H9 (cell line): ENCODE measurements around the gene MYL9. TPM values are rescaled to one million over a fixed set of nuclear protein-coding genes. Genes with fewer than 3 reads are reported as not detected.

Source experiments
- DNase-seq: peaks from one replicate; pipeline ENCODE4 v3.0.0-alpha.2; 2017
- H2AFZ ChIP-seq: one replicate; pipeline ENCODE4 v1.6.1; 2013; ENCODE audit warnings: mild to moderate bottlenecking, low read length, control low read depth, moderate library complexity
- H2AK5ac ChIP-seq: 2 replicates; pipeline ENCODE4 v1.6.1; 2013; ENCODE audit warnings: low read length, control low read depth, mixed read lengths; ENCODE audit not compliant: insufficient read length
- H2BK120ac ChIP-seq: one replicate; pipeline ENCODE4 v1.6.1; 2013; ENCODE audit warnings: low read depth, mild to moderate bottlenecking, low read length, control low read depth, inconsistent platforms; ENCODE audit not compliant: poor library complexity, severe bottlenecking
- H2BK12ac ChIP-seq: 2 replicates; pipeline ENCODE4 v1.6.1; 2013; ENCODE audit warnings: low read length, control low read depth, mixed read lengths, low read depth; ENCODE audit not compliant: insufficient read length
- H2BK15ac ChIP-seq: 2 replicates; pipeline ENCODE4 v1.6.1; 2013; ENCODE audit warnings: low read depth, low read length, control low read depth
- H2BK20ac ChIP-seq: one replicate; pipeline ENCODE4 v1.6.1; 2013; ENCODE audit warnings: low read depth, mild to moderate bottlenecking, low read length, control low read depth, inconsistent platforms; ENCODE audit not compliant: poor library complexity, severe bottlenecking
- H2BK5ac ChIP-seq: 2 replicates; pipeline ENCODE4 v1.6.1; 2013; ENCODE audit warnings: low read length, control low read depth, mixed read lengths; ENCODE audit not compliant: insufficient read length
- H3K14ac ChIP-seq: 2 replicates; pipeline ENCODE4 v1.6.1; 2013; ENCODE audit warnings: low read length, control low read depth; ENCODE audit not compliant: insufficient read depth
- H3K18ac ChIP-seq: 2 replicates; pipeline ENCODE4 v1.6.1; 2013; ENCODE audit warnings: low read depth, mild to moderate bottlenecking, mixed read lengths, low read length, control low read depth; ENCODE audit not compliant: insufficient read length
- H3K23ac ChIP-seq: 2 replicates; pipeline ENCODE4 v1.6.1; 2013; ENCODE audit warnings: low read length, control low read depth, mixed read lengths, low read depth; ENCODE audit not compliant: insufficient read length
- H3K23me2 ChIP-seq: 2 replicates; pipeline ENCODE4 v1.6.1; 2013; ENCODE audit warnings: low read depth, mild to moderate bottlenecking, mixed read lengths, low read length, control low read depth; ENCODE audit not compliant: insufficient read length, poor library complexity, severe bottlenecking
- H3K27ac ChIP-seq: 2 replicates; pipeline ENCODE4 v1.5.1; 2013; ENCODE audit warnings: low read length, control low read depth, mixed read lengths, low read depth; ENCODE audit not compliant: insufficient read length
- H3K27me3 ChIP-seq: 2 replicates; pipeline ENCODE4 v1.6.1; 2013; ENCODE audit warnings: low read length, control low read depth, inconsistent platforms; ENCODE audit not compliant: insufficient read depth
- H3K4ac ChIP-seq: 2 replicates; pipeline ENCODE4 v1.6.1; 2013; ENCODE audit warnings: low read depth, mild to moderate bottlenecking, control low read depth, inconsistent platforms, low read length, moderate library complexity
- H3K4me1 ChIP-seq: 2 replicates; pipeline ENCODE4 v1.6.1; 2013; ENCODE audit warnings: low read length, control low read depth, inconsistent platforms; ENCODE audit not compliant: insufficient read depth
- H3K4me2 ChIP-seq: 2 replicates; pipeline ENCODE4 v1.6.1; 2013; ENCODE audit warnings: low read length, control low read depth, mixed read lengths; ENCODE audit not compliant: insufficient read length, insufficient read depth
- H3K56ac ChIP-seq: 2 replicates; pipeline ENCODE4 v1.6.1; 2013; ENCODE audit warnings: low read depth, mild to moderate bottlenecking, mixed read lengths, low read length, control low read depth; ENCODE audit not compliant: insufficient read length
- H3K79me1 ChIP-seq: 2 replicates; pipeline ENCODE4 v1.6.1; 2013; ENCODE audit warnings: low read depth, mild to moderate bottlenecking, moderate library complexity, low read length, control low read depth, inconsistent platforms; ENCODE audit not compliant: insufficient read depth, poor library complexity, severe bottlenecking
- H3K79me2 ChIP-seq: 2 replicates; pipeline ENCODE4 v1.6.1; 2013; ENCODE audit warnings: low read length, control low read depth, inconsistent platforms; ENCODE audit not compliant: insufficient read depth
- H3K9ac ChIP-seq: 2 replicates; pipeline ENCODE4 v1.6.1; 2013; ENCODE audit warnings: low read length, control low read depth, mixed read lengths; ENCODE audit not compliant: insufficient read length; ENCODE audit errors: extremely low read depth
- H3K9me3 ChIP-seq: one replicate; pipeline ENCODE4 v1.6.1; 2013; ENCODE audit warnings: low read depth, low read length, inconsistent platforms; ENCODE audit not compliant: control insufficient read depth
- H3T11ph ChIP-seq: one replicate; pipeline ENCODE4 v1.6.1; 2013; ENCODE audit warnings: mild to moderate bottlenecking, low read length, control low read depth, inconsistent platforms
- H4K20me1 ChIP-seq: one replicate; pipeline ENCODE4 v1.6.1; 2013; ENCODE audit not compliant: control insufficient read depth, insufficient read length, insufficient read depth
- H4K5ac ChIP-seq: 2 replicates; pipeline ENCODE4 v1.6.1; 2013; ENCODE audit warnings: low read depth, mild to moderate bottlenecking, mixed read lengths, low read length, control low read depth; ENCODE audit not compliant: insufficient read length
- H4K8ac ChIP-seq: replicated peaks from 2 replicates; pipeline ENCODE4 v1.6.1; 2013; ENCODE audit warnings: low read length, control low read depth, mixed read lengths, low read depth; ENCODE audit not compliant: insufficient read length
- H4K91ac ChIP-seq: 2 replicates; pipeline ENCODE4 v1.6.1; 2013; ENCODE audit warnings: low read depth, mild to moderate bottlenecking, moderate library complexity, mixed read lengths, low read length, control low read depth; ENCODE audit not compliant: insufficient read length
- H3K27ac Mint-ChIP-seq, 3 experiments: 2 replicates in 2 of 3; 3 replicates in 1 of 3; pipeline ENCODE4 v1.8.0; 2020 to 2021; ENCODE audit warnings: mixed read lengths in 3 of 3, mild to moderate bottlenecking in 1 of 3, moderate library complexity in 1 of 3
- H3K27me3 Mint-ChIP-seq: 2 replicates; pipeline ENCODE4 v1.8.0; 2021; ENCODE audit warnings: low read depth, mild to moderate bottlenecking, moderate library complexity, mixed read lengths
- H3K36me3 Mint-ChIP-seq, 3 experiments: 2 replicates in 2 of 3; 3 replicates in 1 of 3; pipeline ENCODE4 v1.8.0; 2020 to 2021; ENCODE audit warnings: low read depth in 3 of 3, mixed read lengths in 3 of 3; ENCODE audit not compliant: insufficient read depth in 1 of 3
- H3K4me1 Mint-ChIP-seq, 2 experiments: 2 replicates each; pipeline ENCODE4 v1.8.0; 2020; ENCODE audit warnings: mixed read lengths in 2 of 2
- H3K4me3 Mint-ChIP-seq, 2 experiments: 2 replicates in 1 of 2; 3 replicates in 1 of 2; pipeline ENCODE4 v1.8.0; 2020 to 2021; ENCODE audit warnings: mild to moderate bottlenecking in 2 of 2, mixed read lengths in 2 of 2, moderate library complexity in 1 of 2
- H3K9me3 Mint-ChIP-seq, 2 experiments: 2 replicates in 1 of 2; 3 replicates in 1 of 2; pipeline ENCODE4 v1.8.0; 2020; ENCODE audit warnings: mild to moderate bottlenecking in 2 of 2, mixed read lengths in 2 of 2, moderate library complexity in 1 of 2
- WGBS: extraction: QIAGEN DNeasy Blood & Tissue Kit; methylation state at CpG from one replicate; pipeline ENCODE4 v1.1.7; 2013; ENCODE audit warnings: missing lambda C conversion rate, low lambda C conversion rate, mixed read lengths; ENCODE audit not compliant: insufficient read length; ENCODE audit errors: extremely low coverage; 5-methylcytosine and 5-hydroxymethylcytosine counted together
- total RNA-seq: library from RNA; stranded (reverse); gene quantifications from 2 replicates; pipeline ENCODE4 v1.2.1, GENCODE V29; 2021
- TF ChIP-seq, protein P1 (sequence below): fragments of 200-600 bp; sonication (generic); conservative IDR thresholded peaks from 3 replicates; pipeline ENCODE4 v1.8.0; 2021; ENCODE audit warnings: antibody characterized with exemption, mild to moderate bottlenecking

Gene MYL9
- total RNA-seq, 1 experiment from 2014 or later = 218 TPM

DNA sequence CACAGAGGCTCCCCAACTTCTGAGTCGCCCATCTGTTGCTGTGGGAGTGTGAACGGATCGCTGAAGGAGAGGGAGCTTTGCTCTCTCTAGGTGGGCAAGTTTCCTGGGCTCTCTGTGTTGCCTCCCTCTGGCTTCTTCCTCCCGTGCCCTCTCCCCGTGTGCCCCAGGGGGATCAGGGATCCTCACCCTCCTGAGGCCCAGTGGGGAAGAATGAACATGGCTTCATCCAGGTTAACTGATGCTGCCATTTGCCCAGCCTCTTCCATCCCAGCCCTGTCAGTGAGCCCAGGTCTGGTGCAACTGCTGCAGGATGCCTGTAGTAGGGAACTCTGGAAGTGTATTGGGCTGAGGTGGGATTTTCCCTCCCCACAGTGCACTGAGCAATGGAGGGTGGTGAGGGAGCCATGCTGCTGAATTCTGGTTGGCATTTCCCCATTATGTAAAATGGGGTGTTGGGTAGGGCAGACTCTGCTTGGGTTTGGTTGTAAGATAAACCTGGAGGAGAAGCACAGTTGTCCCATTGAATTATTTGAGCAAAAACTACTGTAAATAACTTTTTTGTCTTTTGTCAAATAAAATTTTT lies 52.1 kb downstream of the MYL9 start:
- H3K27me3 Mint-ChIP-seq = no peaks in the 10 kb centered on the region
- TF ChIP-seq, protein P1, sequence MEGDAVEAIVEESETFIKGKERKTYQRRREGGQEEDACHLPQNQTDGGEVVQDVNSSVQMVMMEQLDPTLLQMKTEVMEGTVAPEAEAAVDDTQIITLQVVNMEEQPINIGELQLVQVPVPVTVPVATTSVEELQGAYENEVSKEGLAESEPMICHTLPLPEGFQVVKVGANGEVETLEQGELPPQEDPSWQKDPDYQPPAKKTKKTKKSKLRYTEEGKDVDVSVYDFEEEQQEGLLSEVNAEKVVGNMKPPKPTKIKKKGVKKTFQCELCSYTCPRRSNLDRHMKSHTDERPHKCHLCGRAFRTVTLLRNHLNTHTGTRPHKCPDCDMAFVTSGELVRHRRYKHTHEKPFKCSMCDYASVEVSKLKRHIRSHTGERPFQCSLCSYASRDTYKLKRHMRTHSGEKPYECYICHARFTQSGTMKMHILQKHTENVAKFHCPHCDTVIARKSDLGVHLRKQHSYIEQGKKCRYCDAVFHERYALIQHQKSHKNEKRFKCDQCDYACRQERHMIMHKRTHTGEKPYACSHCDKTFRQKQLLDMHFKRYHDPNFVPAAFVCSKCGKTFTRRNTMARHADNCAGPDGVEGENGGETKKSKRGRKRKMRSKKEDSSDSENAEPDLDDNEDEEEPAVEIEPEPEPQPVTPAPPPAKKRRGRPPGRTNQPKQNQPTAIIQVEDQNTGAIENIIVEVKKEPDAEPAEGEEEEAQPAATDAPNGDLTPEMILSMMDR = no peak
- Histone ChIP-seq H2BK20ac (no peak overlapping the region), H3K18ac (no peak overlapping the region), H3K23ac (no peak overlapping the region), H3K23me2 (no peaks in the 10 kb centered on the region), H3K4ac (no peak overlapping the region), H3K9ac (no peak overlapping the region), H3K4me1 (peaks cover 7% of the 10 kb centered on the region), H2BK15ac (no peak overlapping the region), H3K4me2 (no peak overlapping the region), H3K9me3 (no peaks in the 10 kb centered on the region), H2BK5ac (no peak overlapping the region), H4K20me1 (no peaks in the 10 kb centered on the region), H2AFZ (no peak overlapping the region), H3K79me2 (no peaks in the 10 kb centered on the region), H3K79me1 (no peaks in the 10 kb centered on the region), H3K27me3 (no peaks in the 10 kb centered on the region), H4K91ac (no peak overlapping the region), H2AK5ac (no peak overlapping the region), H2BK120ac (no peak overlapping the region), H3K56ac (no peak overlapping the region), H4K8ac (no peak overlapping the region), H4K5ac (no peak overlapping the region), H2BK12ac (no peak overlapping the region), H3T11ph (no peak overlapping the region), H3K27ac (no peak overlapping the region), H3K14ac (no peak overlapping the region)
- no peak for DNase-seq
- H3K4me3 Mint-ChIP-seq = no peak overlapping the region
- H3K9me3 Mint-ChIP-seq = no peaks in the 10 kb centered on the region
- H3K36me3 Mint-ChIP-seq = peaks cover 36 to 45% (median 38%) of the 10 kb centered on the region in 3 experiments
- peak overlapping the region in 1 of 3 experiments; percentile 91; a peak in 3 of 7 replicates for H3K27ac Mint-ChIP-seq
- no CpG with 5 or more reads among the region's 5 CpGs for WGBS
- H3K4me1 Mint-ChIP-seq = peaks cover 29 to 38% of the 10 kb centered on the region in 2 experiments
